ENCODE results near the gene LOXHD1.

GRCh38 chr18:46482831-46483230, 174.2 kb downstream of the LOXHD1 start:
- TF ChIP-seq CTCF (IDR thresholded peaks at IDR 0.05) (no peak), REST (IDR thresholded peaks at IDR 0.05; ENCODE audit: insufficient read depth in 1 of 2, low read depth in 2 of 2, low read length in 1 of 2) (no peak), POLR2AphosphoS5 (IDR thresholded peaks at IDR 0.05; ENCODE audit: low read depth, low read length) (no peak)

All from Panc1 (cell line).